Measurements from ENCODE around the gene ALAS1. TPM values are rescaled to one million over a fixed set of nuclear protein-coding genes. Genes with fewer than 3 reads are reported as not detected.

Gene ALAS1
- total and polyA plus RNA-seq, 2 experiments from 2014 or later = 17.8 to 42.8 TPM

DNA sequence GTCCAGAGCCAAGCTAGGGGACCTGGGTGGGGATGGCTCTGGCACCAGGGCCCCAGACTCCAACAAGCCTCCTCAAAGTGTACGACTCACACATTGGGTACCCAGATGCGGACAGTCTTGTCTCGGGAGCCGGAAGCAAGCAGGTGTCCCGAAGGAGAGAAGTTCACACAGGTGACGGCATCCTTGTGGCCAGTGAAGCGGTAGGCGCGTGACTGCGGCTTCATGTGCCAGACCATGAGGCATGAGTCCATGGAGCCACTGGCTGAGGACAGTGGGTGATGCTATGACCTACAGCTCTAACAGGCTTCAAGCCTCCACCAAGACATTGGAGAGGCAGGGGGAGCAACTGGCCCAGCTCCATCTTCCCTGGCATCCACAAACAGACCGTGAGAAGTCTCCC, 48.2 kb upstream of the ALAS1 start (continued):
- TF ChIP-seq, protein P1, sequence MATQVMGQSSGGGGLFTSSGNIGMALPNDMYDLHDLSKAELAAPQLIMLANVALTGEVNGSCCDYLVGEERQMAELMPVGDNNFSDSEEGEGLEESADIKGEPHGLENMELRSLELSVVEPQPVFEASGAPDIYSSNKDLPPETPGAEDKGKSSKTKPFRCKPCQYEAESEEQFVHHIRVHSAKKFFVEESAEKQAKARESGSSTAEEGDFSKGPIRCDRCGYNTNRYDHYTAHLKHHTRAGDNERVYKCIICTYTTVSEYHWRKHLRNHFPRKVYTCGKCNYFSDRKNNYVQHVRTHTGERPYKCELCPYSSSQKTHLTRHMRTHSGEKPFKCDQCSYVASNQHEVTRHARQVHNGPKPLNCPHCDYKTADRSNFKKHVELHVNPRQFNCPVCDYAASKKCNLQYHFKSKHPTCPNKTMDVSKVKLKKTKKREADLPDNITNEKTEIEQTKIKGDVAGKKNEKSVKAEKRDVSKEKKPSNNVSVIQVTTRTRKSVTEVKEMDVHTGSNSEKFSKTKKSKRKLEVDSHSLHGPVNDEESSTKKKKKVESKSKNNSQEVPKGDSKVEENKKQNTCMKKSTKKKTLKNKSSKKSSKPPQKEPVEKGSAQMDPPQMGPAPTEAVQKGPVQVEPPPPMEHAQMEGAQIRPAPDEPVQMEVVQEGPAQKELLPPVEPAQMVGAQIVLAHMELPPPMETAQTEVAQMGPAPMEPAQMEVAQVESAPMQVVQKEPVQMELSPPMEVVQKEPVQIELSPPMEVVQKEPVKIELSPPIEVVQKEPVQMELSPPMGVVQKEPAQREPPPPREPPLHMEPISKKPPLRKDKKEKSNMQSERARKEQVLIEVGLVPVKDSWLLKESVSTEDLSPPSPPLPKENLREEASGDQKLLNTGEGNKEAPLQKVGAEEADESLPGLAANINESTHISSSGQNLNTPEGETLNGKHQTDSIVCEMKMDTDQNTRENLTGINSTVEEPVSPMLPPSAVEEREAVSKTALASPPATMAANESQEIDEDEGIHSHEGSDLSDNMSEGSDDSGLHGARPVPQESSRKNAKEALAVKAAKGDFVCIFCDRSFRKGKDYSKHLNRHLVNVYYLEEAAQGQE (IDR thresholded peaks at IDR 0.05; ENCODE audit: unreplicated experiment) = no peak
- TF ChIP-seq POLR2AphosphoS5 (IDR thresholded peaks at IDR 0.05; ENCODE audit: low read depth) = no peak

DNA sequence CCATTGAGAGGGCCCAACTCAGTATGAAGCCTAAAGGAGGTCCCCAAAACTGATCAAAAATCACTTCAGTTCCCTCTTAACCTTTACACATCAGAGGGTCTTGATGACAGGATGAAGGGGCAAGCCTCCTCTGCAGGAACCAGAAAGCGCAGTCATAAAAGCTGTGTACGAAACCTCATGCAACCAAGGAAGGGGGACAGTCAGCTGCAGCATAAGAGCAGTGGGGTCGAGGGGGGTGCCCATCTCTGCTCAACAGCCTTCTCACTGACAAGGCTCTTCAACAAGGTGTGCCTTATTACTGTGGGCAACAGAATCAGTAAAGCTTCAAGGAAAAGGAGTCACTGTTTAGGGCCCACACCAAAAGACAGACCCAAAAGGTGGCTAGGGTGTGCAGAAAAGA, 47.6 kb upstream of the ALAS1 start:
- Mint-ChIP-seq H3K27ac (no peak overlapping the region), H3K27me3 (ENCODE audit: insufficient read depth, low read depth, poor library complexity) (peaks cover 2% of the 10 kb centered on the region), H3K9me3 (no peaks in the 10 kb centered on the region), H3K36me3 (ENCODE audit: low read depth) (peaks cover 44% of the 10 kb centered on the region), H3K4me3 (no peak overlapping the region), H3K4me1 (peaks cover 21% of the 10 kb centered on the region)
- Histone ChIP-seq H3K36me3 (ENCODE audit: insufficient read depth) (peaks cover 14% of the 10 kb centered on the region), H3K9me2 (ENCODE audit: insufficient read depth) (no peaks in the 10 kb centered on the region), H3K27me3 (ENCODE audit: insufficient read depth) (no peaks in the 10 kb centered on the region), H3K79me2 (replicated peaks; ENCODE audit: insufficient read depth) (peaks cover 16% of the 10 kb centered on the region), H3F3A (replicated peaks; ENCODE audit: low read depth) (0 out of 2 replicates have a peak, but pooled peaks cover 4% of the 10 kb centered on the region), H3K4me1 (ENCODE audit: insufficient read depth) (peaks cover 8% of the 10 kb centered on the region; the same call in 1 of the 2 replicates), H2AFZ (no peak overlapping the region), H3K4me3 (no peak overlapping the region), H4K20me1 (replicated peaks; ENCODE audit: insufficient read depth) (no peaks in the 10 kb centered on the region; the same call in 1 of the 2 replicates), H3K27ac (ENCODE audit: low read depth) (no peak overlapping the region), H3K4me2 (no peak overlapping the region)
- TF ChIP-seq, protein P1 (IDR thresholded peaks at IDR 0.05; ENCODE audit: unreplicated experiment) = no peak
- TF ChIP-seq JUNB (IDR thresholded peaks at IDR 0.05; ENCODE audit: unreplicated experiment) = no peak
- no peak for TF ChIP-seq ZNF331 (CRISPR knock-in tag; IDR thresholded peaks at IDR 0.05; ENCODE audit: low read depth)
- TF ChIP-seq POLR2AphosphoS5 (IDR thresholded peaks at IDR 0.05; ENCODE audit: low read depth) = no peak
- TF ChIP-seq, protein P2, sequence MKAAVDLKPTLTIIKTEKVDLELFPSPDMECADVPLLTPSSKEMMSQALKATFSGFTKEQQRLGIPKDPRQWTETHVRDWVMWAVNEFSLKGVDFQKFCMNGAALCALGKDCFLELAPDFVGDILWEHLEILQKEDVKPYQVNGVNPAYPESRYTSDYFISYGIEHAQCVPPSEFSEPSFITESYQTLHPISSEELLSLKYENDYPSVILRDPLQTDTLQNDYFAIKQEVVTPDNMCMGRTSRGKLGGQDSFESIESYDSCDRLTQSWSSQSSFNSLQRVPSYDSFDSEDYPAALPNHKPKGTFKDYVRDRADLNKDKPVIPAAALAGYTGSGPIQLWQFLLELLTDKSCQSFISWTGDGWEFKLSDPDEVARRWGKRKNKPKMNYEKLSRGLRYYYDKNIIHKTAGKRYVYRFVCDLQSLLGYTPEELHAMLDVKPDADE (IDR thresholded peaks at IDR 0.05) = no peak
- no peak for TF ChIP-seq EZH2phosphoT487 (IDR thresholded peaks at IDR 0.05; ENCODE audit: unreplicated experiment)
- DNase-seq (ENCODE audit: low spot score) (no peak), ATAC-seq (no peak)

All from GM23338 (cell line).